Astrocyte (in vitro differentiated cells and primary cell): ENCODE data around the gene LRRC40. TPM values are rescaled to one million over a fixed set of nuclear protein-coding genes. Genes with fewer than 3 reads are reported as not detected.

Experiments
- DNase-seq: peaks from one replicate; pipeline ENCODE4 v3.0.0-alpha.2; 2010; ENCODE audit warnings: low read depth
- FAIRE-seq: peaks from 2 replicates; lab custom pipeline; 2011; peaks lifted over from hg19 to GRCh38; lab: Jason Lieb, UNC
- H2AFZ ChIP-seq: 2 replicates; pipeline ENCODE4 v1.6.0; 2012; ENCODE audit warnings: low read depth, low read length, inconsistent platforms
- H3K27ac ChIP-seq: 2 replicates; pipeline ENCODE4 v1.5.1; 2011; ENCODE audit warnings: low read depth, low read length, inconsistent platforms
- H3K27me3 ChIP-seq: 2 replicates; pipeline ENCODE4 v1.6.0; 2011; ENCODE audit warnings: low read length, inconsistent platforms; ENCODE audit not compliant: insufficient read depth
- H3K36me3 ChIP-seq: 2 replicates; pipeline ENCODE4 v1.5.1; 2011; ENCODE audit warnings: low read length, inconsistent platforms; ENCODE audit not compliant: insufficient read depth
- H3K4me1 ChIP-seq: 2 replicates; pipeline ENCODE4 v1.5.1; 2011; ENCODE audit warnings: low read length, inconsistent platforms; ENCODE audit not compliant: insufficient read depth
- H3K4me2 ChIP-seq: 2 replicates; pipeline ENCODE4 v1.6.0; 2012; ENCODE audit warnings: low read length, inconsistent platforms
- H3K4me3 ChIP-seq: 2 replicates; pipeline ENCODE4 v1.5.1; 2011; ENCODE audit warnings: low read depth, mild to moderate bottlenecking, low read length, inconsistent platforms; ENCODE audit not compliant: insufficient read depth
- H3K79me2 ChIP-seq: 2 replicates; pipeline ENCODE4 v1.6.0; 2012; ENCODE audit warnings: mild to moderate bottlenecking, low read length, inconsistent platforms; ENCODE audit not compliant: insufficient read depth
- H3K9ac ChIP-seq: 2 replicates; pipeline ENCODE4 v1.6.0; 2012; ENCODE audit warnings: mild to moderate bottlenecking, low read length, inconsistent platforms
- H3K9me3 ChIP-seq: 2 replicates; pipeline ENCODE4 v1.5.1; 2012; ENCODE audit warnings: low read depth, mild to moderate bottlenecking, low read length, inconsistent platforms; ENCODE audit not compliant: insufficient read depth
- H4K20me1 ChIP-seq: 2 replicates; pipeline ENCODE4 v1.6.0; 2012; ENCODE audit warnings: low read length, inconsistent platforms; ENCODE audit not compliant: insufficient read depth
- H3K27ac Mint-ChIP-seq: one replicate; pipeline ENCODE4 v1.8.0; 2021; ENCODE audit warnings: mild to moderate bottlenecking, mixed read lengths; ENCODE audit not compliant: unreplicated experiment
- H3K27me3 Mint-ChIP-seq: one replicate; pipeline ENCODE4 v1.8.0; 2021; ENCODE audit warnings: low read depth, mixed read lengths; ENCODE audit not compliant: unreplicated experiment
- H3K36me3 Mint-ChIP-seq: one replicate; pipeline ENCODE4 v1.8.0; 2021; ENCODE audit warnings: low read depth, mixed read lengths; ENCODE audit not compliant: unreplicated experiment
- H3K4me1 Mint-ChIP-seq: one replicate; pipeline ENCODE4 v1.8.0; 2021; ENCODE audit warnings: low read depth, mixed read lengths; ENCODE audit not compliant: unreplicated experiment
- H3K4me3 Mint-ChIP-seq: one replicate; pipeline ENCODE4 v1.8.0; 2021; ENCODE audit warnings: mild to moderate bottlenecking, moderate library complexity, mixed read lengths; ENCODE audit not compliant: unreplicated experiment
- H3K9me3 Mint-ChIP-seq: one replicate; pipeline ENCODE4 v1.8.0; 2021; ENCODE audit warnings: mild to moderate bottlenecking, mixed read lengths; ENCODE audit not compliant: unreplicated experiment
- EZH2 ChIP-seq: IDR thresholded peaks from 2 replicates; pipeline ENCODE4 v1.6.1; 2012; ENCODE audit warnings: mild to moderate bottlenecking, low read length, inconsistent platforms; ENCODE audit not compliant: insufficient read depth
- total RNA-seq: library from RNA; stranded (reverse); gene quantifications from 2 replicates; pipeline ENCODE4 v1.2.1, GENCODE V29; 2021
- TF ChIP-seq, protein P1 (sequence below): IDR thresholded peaks from 2 replicates; pipeline ENCODE4 v1.5.1; 2011; ENCODE audit warnings: low read depth, mild to moderate bottlenecking, inconsistent platforms, low read length, moderate library complexity; ENCODE audit not compliant: insufficient read depth

Gene LRRC40
- total RNA-seq, 1 donor from 2014 or later: 20.2 TPM

DNA sequence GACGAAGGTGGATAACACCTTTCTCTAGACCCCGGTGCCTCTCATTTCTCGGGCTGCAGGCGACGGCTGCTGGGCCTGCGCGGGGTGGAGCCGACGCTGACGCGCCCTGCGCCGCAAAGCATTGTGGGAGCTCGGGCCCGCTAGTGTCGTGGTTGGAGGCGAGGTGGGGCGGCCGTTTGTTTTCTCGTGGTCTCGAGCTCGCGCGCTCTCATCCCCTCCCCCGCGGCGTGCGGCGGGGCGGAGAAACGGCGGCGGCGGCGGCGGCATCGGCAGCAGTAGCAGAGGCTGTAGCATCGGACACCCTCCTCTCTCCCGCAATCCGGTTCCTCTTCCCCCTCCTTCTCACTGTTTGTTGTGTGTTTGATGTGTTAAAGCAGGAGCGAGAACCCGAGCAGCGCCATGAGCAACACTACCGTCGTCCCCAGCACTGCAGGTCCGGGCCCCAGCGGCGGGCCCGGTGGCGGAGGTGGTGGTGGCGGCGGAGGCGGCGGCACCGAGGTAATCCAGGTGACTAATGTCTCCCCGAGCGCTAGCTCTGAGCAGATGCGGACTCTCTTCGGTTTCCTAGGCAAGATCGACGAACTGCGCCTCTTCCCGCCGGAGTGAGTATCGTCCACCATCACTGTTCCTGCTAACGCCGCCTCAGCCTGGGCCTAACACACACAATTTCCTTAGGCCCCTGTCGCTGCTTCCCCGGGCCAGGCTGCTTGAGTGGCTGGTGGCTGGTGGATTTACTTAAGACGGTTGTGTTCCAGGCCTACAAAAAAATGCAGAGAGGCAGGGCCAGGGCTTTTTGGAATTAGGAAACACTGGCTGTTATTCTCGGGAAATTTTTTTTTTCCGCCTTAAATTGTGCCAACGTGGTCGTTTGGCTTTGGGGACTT is 16.1 kb upstream of the LRRC40 start, which contains the start of gene SRSF11:
Gene SRSF11 (plus strand): TSS at position 143 of the 884 bp plus-strand sequence. CDS start 257 bp downstream, at position 400.
- no peak for TF ChIP-seq EZH2
- TF ChIP-seq, protein P1, sequence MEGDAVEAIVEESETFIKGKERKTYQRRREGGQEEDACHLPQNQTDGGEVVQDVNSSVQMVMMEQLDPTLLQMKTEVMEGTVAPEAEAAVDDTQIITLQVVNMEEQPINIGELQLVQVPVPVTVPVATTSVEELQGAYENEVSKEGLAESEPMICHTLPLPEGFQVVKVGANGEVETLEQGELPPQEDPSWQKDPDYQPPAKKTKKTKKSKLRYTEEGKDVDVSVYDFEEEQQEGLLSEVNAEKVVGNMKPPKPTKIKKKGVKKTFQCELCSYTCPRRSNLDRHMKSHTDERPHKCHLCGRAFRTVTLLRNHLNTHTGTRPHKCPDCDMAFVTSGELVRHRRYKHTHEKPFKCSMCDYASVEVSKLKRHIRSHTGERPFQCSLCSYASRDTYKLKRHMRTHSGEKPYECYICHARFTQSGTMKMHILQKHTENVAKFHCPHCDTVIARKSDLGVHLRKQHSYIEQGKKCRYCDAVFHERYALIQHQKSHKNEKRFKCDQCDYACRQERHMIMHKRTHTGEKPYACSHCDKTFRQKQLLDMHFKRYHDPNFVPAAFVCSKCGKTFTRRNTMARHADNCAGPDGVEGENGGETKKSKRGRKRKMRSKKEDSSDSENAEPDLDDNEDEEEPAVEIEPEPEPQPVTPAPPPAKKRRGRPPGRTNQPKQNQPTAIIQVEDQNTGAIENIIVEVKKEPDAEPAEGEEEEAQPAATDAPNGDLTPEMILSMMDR: no peak
- peak within 1 kb of the TSS; percentile 87 for H3K4me2 ChIP-seq
- peaks cover 38% of the 10 kb centered on the region for H4K20me1 ChIP-seq
- FAIRE-seq (no peak), DNase-seq (peak; percentile 79)
- peak within 1 kb of the TSS; percentile 77 for H2AFZ ChIP-seq
- Mint-ChIP-seq H3K9me3 (no peaks in the 10 kb centered on the region), H3K27me3 (no peaks in the 10 kb centered on the region), H3K36me3 (peaks cover 4% of the 10 kb centered on the region), H3K27ac (peak within 1 kb of the TSS; percentile 98), H3K4me3 (peak within 1 kb of the TSS; percentile 96), H3K4me1 (peaks cover 21% of the 10 kb centered on the region)
- peak within 1 kb of the TSS; percentile 96 for H3K27ac ChIP-seq
- H3K9me3 ChIP-seq: no peaks in the 10 kb centered on the region
- H3K79me2 ChIP-seq: peaks cover 98% of the 10 kb centered on the region
- no peaks in the 10 kb centered on the region for H3K27me3 ChIP-seq
- H3K4me1 ChIP-seq: peaks cover 8% of the 10 kb centered on the region
- peak within 1 kb of the TSS; percentile 89 for H3K4me3 ChIP-seq
- H3K36me3 ChIP-seq: peaks cover 11% of the 10 kb centered on the region
- peak within 1 kb of the TSS; percentile 99 for H3K9ac ChIP-seq

DNA sequence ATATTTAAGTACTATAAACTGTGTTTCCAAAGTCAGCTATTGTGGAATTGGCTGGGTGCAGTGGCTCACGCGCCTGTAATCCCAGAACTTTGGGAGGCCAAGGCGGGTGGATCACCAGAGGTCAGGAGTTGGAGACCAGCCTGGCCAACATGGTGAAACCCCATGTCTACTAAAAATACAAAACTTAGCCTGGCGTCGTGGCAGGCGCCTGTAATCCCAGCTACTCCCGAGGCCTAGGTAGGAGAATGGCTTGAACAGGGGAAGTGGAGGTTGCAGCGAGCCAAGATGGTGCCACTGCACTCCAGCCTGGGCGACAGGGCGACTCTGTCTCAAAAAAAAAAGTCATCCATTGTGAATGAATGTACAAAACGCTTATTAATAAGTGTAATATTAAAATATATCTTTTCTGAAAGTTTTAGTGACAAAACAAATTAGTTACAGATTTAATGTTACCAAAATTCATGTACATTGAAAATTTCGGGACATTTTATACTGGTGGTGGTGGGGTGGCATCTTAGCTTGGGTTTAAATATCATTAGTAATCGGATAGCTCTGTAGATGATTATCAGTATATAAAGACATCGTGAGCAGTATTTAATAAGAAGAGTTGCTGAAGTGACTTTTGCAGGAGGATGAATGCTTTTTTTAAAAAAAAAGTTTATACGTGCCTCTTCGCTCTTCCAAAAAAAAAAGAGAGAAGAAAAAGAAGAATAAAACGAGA is 15.3 kb upstream of the LRRC40 start:
- Mint-ChIP-seq H3K27me3 (no peaks in the 10 kb centered on the region), H3K36me3 (peaks cover 4% of the 10 kb centered on the region), H3K9me3 (no peaks in the 10 kb centered on the region), H3K27ac (peak overlapping the region; percentile 98), H3K4me1 (peaks cover 20% of the 10 kb centered on the region), H3K4me3 (peak overlapping the region; percentile 96)
- peak overlapping the region; percentile 87 for H3K4me2 ChIP-seq
- H2AFZ ChIP-seq: peak overlapping the region; percentile 44
- peaks cover 3% of the 10 kb centered on the region for H3K4me1 ChIP-seq
- H3K9ac ChIP-seq: peak overlapping the region; percentile 99
- peak overlapping the region; percentile 96 for H3K27ac ChIP-seq
- DNase-seq: no peak
- H3K27me3 ChIP-seq: no peaks in the 10 kb centered on the region
- H3K4me3 ChIP-seq: peak overlapping the region; percentile 89
- peaks cover 11% of the 10 kb centered on the region for H3K36me3 ChIP-seq
- no peaks in the 10 kb centered on the region for H3K9me3 ChIP-seq
- peaks cover 40% of the 10 kb centered on the region for H4K20me1 ChIP-seq
- no peak for FAIRE-seq
- TF ChIP-seq, protein P1: no peak
- no peak for TF ChIP-seq EZH2
- peaks cover 98% of the 10 kb centered on the region for H3K79me2 ChIP-seq
